Spleen (tissue), 7 donors: ENCODE data around the gene LCA5.

Source experiments
- CTCF ChIP-seq, 11 experiments: fragments of 200-600 bp in 7 of 11; fragments of 450-650 bp in 4 of 11; sonication (generic) in 4 of 11; IDR thresholded peaks in 8 of 11; conservative IDR thresholded peaks in 3 of 11; 1 replicate in 7 of 11; 2 replicates in 4 of 11; pipeline versions ENCODE4 v1.4.0 to v1.8.0; 2016 to 2021; ENCODE audit warnings: antibody characterized with exemption in 11 of 11, inconsistent platforms in 4 of 11, mild to moderate bottlenecking in 1 of 11
- POLR2AphosphoS5 ChIP-seq, 3 donors: sonication (generic); formaldehyde crosslinking; IDR thresholded peaks; one replicate each; pipeline ENCODE4 v1.5.1; 2017; ENCODE audit warnings: antibody characterized with exemption in 3 of 3
- donor health status: DM: no; HTN: no; CAD: no; lungs with moderate emphysema.
- donor health status: DM: no; HTN: no; CAD: no.
- donor health status: DM: no; HTN: no; CAD: no.

- no peak for TF ChIP-seq POLR2AphosphoS5 (IDR thresholded peaks at IDR 0.05)
- TF ChIP-seq CTCF (IDR thresholded peaks at IDR 0.05 in 8 of 11, conservative IDR thresholded peaks at IDR 0.05 in 3 of 11) = no peak
Observed at GRCh38 chr6:79441192-79441591, 96.0 kb downstream of the LCA5 start.
